GM12875 (cell line): Measurements from ENCODE around the gene PEA15.
A peak's percentile ranks its signal among the peaks of the same experiment; 100 is the strongest.

Source experiments
- H3K4me3 ChIP-seq: one replicate; pipeline ENCODE4 v1.5.1; 2011; ENCODE audit warnings: low read depth, low read length, control low read depth
- CTCF ChIP-seq: IDR thresholded peaks from 2 replicates; pipeline ENCODE4 v1.5.1; 2011; ENCODE audit warnings: low read depth, mild to moderate bottlenecking, control low read depth, inconsistent platforms, low read length, moderate library complexity, borderline replicate concordance; ENCODE audit not compliant: insufficient read depth

The PEA15 gene

DNA sequence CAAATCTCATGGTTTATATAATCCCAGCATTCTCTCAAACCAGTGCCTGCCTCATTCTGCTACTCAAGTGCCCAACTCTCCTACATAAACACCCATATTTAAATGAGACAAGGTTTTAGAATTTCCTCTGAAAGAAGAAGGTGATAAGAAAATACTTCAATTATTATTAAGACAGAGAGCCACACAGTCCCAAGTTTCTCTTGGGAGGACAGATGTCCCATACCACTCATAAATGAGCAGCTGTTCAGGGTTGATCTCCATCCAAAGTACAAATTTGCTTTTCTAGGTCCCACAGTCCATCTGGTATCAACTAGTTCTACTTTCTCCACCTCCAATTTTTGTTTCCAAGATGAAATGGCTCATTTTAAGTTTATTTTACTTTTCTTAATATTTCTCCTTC is 45.8 kb downstream of the PEA15 start:
- no peak overlapping the region for H3K4me3 ChIP-seq
- TF ChIP-seq CTCF: no peak

GRCh38 chr1:160251687-160252526 is 46.7 kb downstream of the PEA15 start:
- H3K4me3 ChIP-seq: no peak overlapping the region
- TF ChIP-seq CTCF: peak; percentile 45; the same call in 1 of the 2 replicates

- H3K4me3 ChIP-seq: no peak overlapping the region
- no peak for TF ChIP-seq CTCF
Observed at GRCh38 chr1:160255781-160256300, 50.7 kb downstream of the PEA15 start.

DNA sequence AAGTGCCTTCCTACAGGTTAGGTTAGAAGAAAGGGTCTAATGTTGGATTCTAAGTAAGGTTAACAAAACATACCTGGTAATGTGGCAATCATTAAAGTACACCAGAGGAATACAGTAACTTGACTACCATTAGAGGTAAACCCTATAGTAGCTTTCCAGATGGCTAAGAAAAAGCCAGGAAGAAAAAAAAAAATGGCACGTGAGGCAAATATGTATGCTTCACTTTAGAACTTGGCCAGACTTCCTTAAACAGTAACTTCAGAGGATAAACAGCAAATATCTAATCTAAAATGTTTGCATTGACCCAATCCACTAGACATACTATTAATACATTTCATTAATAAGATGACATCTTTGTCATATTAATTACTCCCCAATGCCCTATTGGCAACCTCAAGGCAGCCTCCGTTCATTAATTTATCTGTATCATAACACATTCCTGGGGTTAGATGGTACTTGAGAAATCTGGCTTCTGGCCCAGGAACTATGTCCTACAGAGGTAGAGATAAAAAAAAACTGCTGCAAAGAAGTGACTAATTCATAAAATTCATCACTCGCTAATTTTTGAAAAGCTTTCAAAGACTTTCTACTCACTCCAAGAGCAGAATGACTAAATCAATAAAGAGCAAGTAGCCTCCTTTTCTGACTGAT is 51.3 kb downstream of the PEA15 start:
- no peak for TF ChIP-seq CTCF
- H3K4me3 ChIP-seq: no peak overlapping the region

DNA sequence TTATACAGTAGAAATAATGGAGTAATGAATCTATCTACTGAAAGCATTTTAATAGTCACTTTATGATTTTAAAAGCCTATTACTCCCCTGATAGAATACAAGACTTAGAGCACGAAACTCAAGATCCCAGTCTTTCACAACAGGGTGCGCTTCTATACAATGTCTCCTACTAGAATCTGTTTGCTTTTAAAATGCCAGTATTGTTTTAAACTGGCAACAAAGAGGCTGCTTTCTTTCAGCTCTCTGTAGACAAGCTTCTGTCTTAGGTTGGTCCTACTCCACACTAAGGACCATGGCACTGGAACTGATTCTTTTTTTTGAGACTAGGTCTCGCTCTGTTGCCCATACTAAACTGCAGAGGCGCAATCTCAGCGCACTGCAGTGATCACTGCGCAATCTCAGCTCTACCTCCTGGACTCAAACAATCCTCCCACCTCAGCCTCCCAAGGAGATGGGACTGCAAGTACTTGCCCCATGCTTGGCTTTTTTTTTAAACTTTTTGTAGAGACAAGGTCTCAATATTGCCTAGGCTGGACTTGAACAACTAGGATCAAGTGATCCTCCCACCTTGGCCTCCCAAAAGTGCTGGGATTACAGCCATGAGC is 52.3 kb downstream of the PEA15 start:
- H3K4me3 ChIP-seq: no peak overlapping the region
- TF ChIP-seq CTCF: no peak

- TF ChIP-seq CTCF: no peak
Observed at GRCh38 chr1:160258177-160258798, 53.1 kb downstream of the PEA15 start.

More at GRCh38 chr1:160258177-160258798, 53.1 kb downstream of the PEA15 start:
- H3K4me3 ChIP-seq: no peak overlapping the region
